PC-9 (cell line): ENCODE results near the gene POLQ. TPM values are rescaled to one million over a fixed set of nuclear protein-coding genes. Genes with fewer than 3 reads are reported as not detected.

Experiments used
- BruUV-seq: library from RNA; stranded (reverse); fragments of 400-500 nt; replicated peaks from 2 replicates; lab custom pipeline; 2021; lab: Mats Ljungman, UMichigan
- CTCF ChIA-PET: fragments of 300-600 bp; sonication (Branson Sonifier 250); formaldehyde crosslinking; loops from one replicate; lab custom pipeline; 2022; ENCODE audit warnings: antibody characterized with exemption; lab: Charles Lee
- POLR2A ChIA-PET: fragments of 300-600 bp; sonication (Branson Sonifier 250); formaldehyde crosslinking; loops from one replicate; lab custom pipeline; 2022; ENCODE audit warnings: antibody characterized with exemption; ENCODE audit not compliant: unreplicated experiment; lab: Charles Lee
- DNase-seq, 2 experiments: peaks; one replicate each; pipeline versions ENCODE4 v3.0.0 to v3.0.0-alpha.2; 2015 to 2022; ENCODE audit warnings: mixed read lengths in 1 of 2
- H2AFZ ChIP-seq: fragments of 200-600 bp; sonication (generic); 2 replicates; pipeline ENCODE4 v1.8.1; 2017; ENCODE audit warnings: antibody characterized with exemption
- H3F3A ChIP-seq: fragments of 200-600 bp; sonication (generic); 2 replicates; pipeline ENCODE4 v1.8.1; 2017; ENCODE audit warnings: antibody characterized with exemption, mild to moderate bottlenecking, low read depth; ENCODE audit not compliant: insufficient read depth
- H3K27ac ChIP-seq: fragments of 200-600 bp; sonication (generic); 2 replicates; pipeline ENCODE4 v1.6.1; 2016; ENCODE audit warnings: mixed run types
- H3K27me3 ChIP-seq: fragments of 200-600 bp; sonication (generic); 2 replicates; pipeline ENCODE4 v1.6.1; 2016; ENCODE audit warnings: low read depth, mixed run types; ENCODE audit not compliant: insufficient read depth
- H3K36me3 ChIP-seq: fragments of 200-600 bp; sonication (generic); 2 replicates; pipeline ENCODE4 v1.6.1; 2016; ENCODE audit warnings: low read depth, mixed run types
- H3K4me1 ChIP-seq: fragments of 200-600 bp; sonication (generic); replicated peaks from 2 replicates; pipeline ENCODE4 v1.6.1; 2016; ENCODE audit warnings: mixed run types; ENCODE audit not compliant: insufficient read depth
- H3K4me2 ChIP-seq: fragments of 200-600 bp; sonication (generic); 2 replicates; pipeline ENCODE4 v1.6.1; 2017; ENCODE audit warnings: mixed run types
- H3K4me3 ChIP-seq: fragments of 200-600 bp; sonication (generic); 2 replicates; pipeline ENCODE4 v1.6.1; 2016; ENCODE audit warnings: mixed run types
- H3K79me2 ChIP-seq: fragments of 200-600 bp; sonication (generic); 2 replicates; pipeline ENCODE4 v1.6.1; 2017; ENCODE audit warnings: low read depth, mixed run types
- H3K9me2 ChIP-seq: fragments of 200-600 bp; sonication (generic); 2 replicates; pipeline ENCODE4 v1.8.1; 2017; ENCODE audit warnings: mild to moderate bottlenecking; ENCODE audit not compliant: insufficient read depth
- H3K9me3 ChIP-seq: fragments of 200-600 bp; sonication (generic); 2 replicates; pipeline ENCODE4 v1.8.1; 2016; ENCODE audit warnings: low read depth; ENCODE audit not compliant: insufficient read depth
- H4K20me1 ChIP-seq: fragments of 200-600 bp; sonication (generic); 2 replicates; pipeline ENCODE4 v1.8.1; 2017; ENCODE audit not compliant: insufficient read depth
- EZH2 ChIP-seq: fragments of 200-600 bp; sonication (generic); IDR thresholded peaks from 2 replicates; pipeline ENCODE4 v1.8.0; 2017; ENCODE audit warnings: antibody characterized with exemption, low read depth
- intact Hi-C: fragments of 100-400 bp; cut with micrococcal nuclease; formaldehyde crosslinking; loops from one replicate; pipeline ENCODE4 v1.10.0; 2022; ENCODE audit not compliant: unreplicated experiment
- total RNA-seq: library from RNA; stranded (reverse); gene quantifications from 2 replicates; pipeline ENCODE4 v1.2.3, GENCODE V29; 2021
- TF ChIP-seq, protein P1 (sequence below): fragments of 200-600 bp; sonication (generic); conservative IDR thresholded peaks from 2 replicates; pipeline ENCODE4 v1.6.1; 2017; ENCODE audit warnings: mixed run types, antibody characterized with exemption, mild to moderate bottlenecking, moderate library complexity

POLQ gene
- total RNA-seq, 1 experiment from 2014 or later = 14.3 TPM

DNA sequence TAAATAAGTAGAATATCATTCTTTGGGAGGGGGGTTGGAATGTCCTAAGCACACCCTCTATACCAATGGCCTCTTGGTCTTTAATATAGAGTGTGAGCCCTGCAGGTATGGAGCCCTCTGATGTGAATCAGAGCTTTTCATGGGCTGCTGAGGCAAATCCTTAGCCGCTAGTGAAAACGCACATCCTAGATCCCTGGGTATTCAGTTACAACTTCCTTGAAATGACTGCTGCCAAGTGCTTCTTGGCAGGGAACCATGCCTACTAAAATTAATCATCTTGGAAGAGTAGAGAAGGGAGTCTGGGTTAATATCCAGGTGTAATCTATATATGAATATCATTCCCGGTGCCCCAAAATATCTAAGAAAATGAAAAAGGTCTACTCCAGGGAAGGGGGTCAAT lies 109.1 kb downstream of the POLQ start:
- no peaks in the 10 kb centered on the region for H3K4me1 ChIP-seq
- TF ChIP-seq, protein P1, sequence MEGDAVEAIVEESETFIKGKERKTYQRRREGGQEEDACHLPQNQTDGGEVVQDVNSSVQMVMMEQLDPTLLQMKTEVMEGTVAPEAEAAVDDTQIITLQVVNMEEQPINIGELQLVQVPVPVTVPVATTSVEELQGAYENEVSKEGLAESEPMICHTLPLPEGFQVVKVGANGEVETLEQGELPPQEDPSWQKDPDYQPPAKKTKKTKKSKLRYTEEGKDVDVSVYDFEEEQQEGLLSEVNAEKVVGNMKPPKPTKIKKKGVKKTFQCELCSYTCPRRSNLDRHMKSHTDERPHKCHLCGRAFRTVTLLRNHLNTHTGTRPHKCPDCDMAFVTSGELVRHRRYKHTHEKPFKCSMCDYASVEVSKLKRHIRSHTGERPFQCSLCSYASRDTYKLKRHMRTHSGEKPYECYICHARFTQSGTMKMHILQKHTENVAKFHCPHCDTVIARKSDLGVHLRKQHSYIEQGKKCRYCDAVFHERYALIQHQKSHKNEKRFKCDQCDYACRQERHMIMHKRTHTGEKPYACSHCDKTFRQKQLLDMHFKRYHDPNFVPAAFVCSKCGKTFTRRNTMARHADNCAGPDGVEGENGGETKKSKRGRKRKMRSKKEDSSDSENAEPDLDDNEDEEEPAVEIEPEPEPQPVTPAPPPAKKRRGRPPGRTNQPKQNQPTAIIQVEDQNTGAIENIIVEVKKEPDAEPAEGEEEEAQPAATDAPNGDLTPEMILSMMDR = no peak
- no peak for TF ChIP-seq EZH2
- H3K9me3 ChIP-seq = no peaks in the 10 kb centered on the region
- H3K9me2 ChIP-seq = no peaks in the 10 kb centered on the region
- H4K20me1 ChIP-seq = no peaks in the 10 kb centered on the region
- intact Hi-C loops = no loop called here
- no peak overlapping the region for H2AFZ ChIP-seq
- no peaks in the 10 kb centered on the region for H3K79me2 ChIP-seq
- H3K4me2 ChIP-seq = no peak overlapping the region
- H3K27me3 ChIP-seq = no peaks in the 10 kb centered on the region
- H3F3A ChIP-seq = no peaks in the 10 kb centered on the region
- H3K4me3 ChIP-seq = no peak overlapping the region
- no peak for DNase-seq
- no TSS peak for BruUV-seq
- POLR2A ChIA-PET = no interaction called here
- no peaks in the 10 kb centered on the region; the same call in 1 of the 2 replicates for H3K36me3 ChIP-seq
- no peak overlapping the region for H3K27ac ChIP-seq
- CTCF ChIA-PET = no interaction called here

DNA sequence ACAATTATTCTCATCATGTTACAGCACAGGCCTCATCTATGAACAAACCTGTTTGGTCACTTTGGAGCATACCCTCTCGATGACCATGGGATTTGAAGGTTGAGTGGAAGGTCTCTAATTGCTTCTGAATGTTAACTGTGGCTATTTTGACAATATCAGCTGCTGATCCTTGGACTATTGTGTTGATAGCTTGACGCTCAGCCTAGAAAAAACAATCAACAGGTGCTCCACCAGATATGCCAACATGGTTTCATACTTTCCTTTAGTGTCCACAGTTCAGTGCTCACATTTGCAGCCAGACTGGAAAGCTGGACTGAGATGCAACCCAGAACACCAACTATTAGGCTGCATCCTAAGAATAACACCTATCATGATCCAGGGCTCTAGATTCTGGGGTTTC lies 109.7 kb downstream of the POLQ start:
- no peaks in the 10 kb centered on the region for H3F3A ChIP-seq
- BruUV-seq = no TSS peak
- no peaks in the 10 kb centered on the region for H3K4me1 ChIP-seq
- no peaks in the 10 kb centered on the region for H3K9me2 ChIP-seq
- H4K20me1 ChIP-seq = no peaks in the 10 kb centered on the region
- ChIA-PET CTCF (no interaction called here), POLR2A (no interaction called here)
- H2AFZ ChIP-seq = no peak overlapping the region
- no peak for TF ChIP-seq EZH2
- TF ChIP-seq, protein P1 = no peak
- H3K36me3 ChIP-seq = peaks cover 3% of the 10 kb centered on the region; the same call in 1 of the 2 replicates
- H3K27ac ChIP-seq = no peak overlapping the region
- DNase-seq = no peak
- no peaks in the 10 kb centered on the region for H3K27me3 ChIP-seq
- no peaks in the 10 kb centered on the region for H3K79me2 ChIP-seq
- H3K9me3 ChIP-seq = no peaks in the 10 kb centered on the region
- H3K4me2 ChIP-seq = no peak overlapping the region
- intact Hi-C loops = no loop called here
- no peak overlapping the region for H3K4me3 ChIP-seq

DNA sequence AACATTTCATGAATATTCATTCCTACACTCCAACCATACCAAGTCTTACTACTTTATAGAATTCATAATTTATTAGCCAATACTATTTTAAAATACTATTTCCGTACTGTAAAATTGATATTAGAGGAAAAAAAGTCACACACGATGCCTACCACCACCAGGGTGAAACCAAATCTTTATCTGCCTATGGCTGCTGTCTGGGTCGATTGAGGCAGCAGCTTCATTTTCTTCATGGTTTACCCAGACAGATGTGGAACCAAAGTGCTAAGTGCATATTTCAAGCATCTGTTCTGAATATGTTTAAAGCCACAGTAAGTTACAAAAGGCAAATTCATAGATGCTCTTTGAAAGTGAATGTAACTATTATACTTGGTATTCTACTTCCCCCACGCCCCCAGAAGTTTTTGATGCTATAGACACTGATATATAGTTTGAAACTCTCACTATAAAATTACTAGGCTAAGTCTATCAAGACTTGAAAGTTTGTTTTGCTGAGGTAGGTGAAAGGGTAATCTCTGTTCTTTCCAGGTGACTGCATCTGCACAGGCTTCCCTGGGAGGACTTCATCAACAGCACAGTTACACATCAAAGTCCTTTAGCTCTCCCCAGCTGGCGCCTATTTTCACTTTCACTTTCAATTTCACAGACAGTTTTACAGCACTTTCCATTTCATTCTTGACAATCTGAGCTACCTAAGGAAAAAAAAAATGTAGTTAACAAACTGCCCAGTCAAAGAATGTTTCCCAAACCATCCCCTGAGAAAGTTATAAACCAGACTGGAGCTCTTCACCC lies 113.9 kb downstream of the POLQ start:
- H2AFZ ChIP-seq = no peak overlapping the region
- TF ChIP-seq, protein P1 = no peak
- TF ChIP-seq EZH2 = no peak
- no peaks in the 10 kb centered on the region for H4K20me1 ChIP-seq
- H3K9me2 ChIP-seq = no peaks in the 10 kb centered on the region
- ChIA-PET CTCF (no interaction called here), POLR2A (no interaction called here)
- H3K4me2 ChIP-seq = no peak overlapping the region
- no peaks in the 10 kb centered on the region for H3K4me1 ChIP-seq
- H3K36me3 ChIP-seq = peaks cover 10% of the 10 kb centered on the region
- intact Hi-C loops = no loop called here
- H3K9me3 ChIP-seq = no peaks in the 10 kb centered on the region
- no peak for DNase-seq
- H3K27ac ChIP-seq = no peak overlapping the region
- no peaks in the 10 kb centered on the region for H3K27me3 ChIP-seq
- BruUV-seq = no TSS peak
- no peaks in the 10 kb centered on the region for H3F3A ChIP-seq
- no peaks in the 10 kb centered on the region for H3K79me2 ChIP-seq
- H3K4me3 ChIP-seq = no peak overlapping the region
